Measurements from ENCODE around the gene NFASC. TPM values are rescaled to one million over a fixed set of nuclear protein-coding genes. Genes with fewer than 3 reads are reported as not detected.

The NFASC gene
- total RNA-seq, 1 donor from 2014 or later: 3.8 TPM

GRCh38 chr1:204888294-204888693 lies 17.6 kb downstream of the NFASC start:
- Mint-ChIP-seq H3K4me3 (ENCODE audit: unreplicated experiment) (no peak overlapping the region), H3K36me3 (ENCODE audit: low read depth, unreplicated experiment) (no peaks in the 10 kb centered on the region)
- DNase-seq (ENCODE audit: low spot score): no peak

GRCh38 chr1:204889681-204890383 lies 19.2 kb downstream of the NFASC start:
- TF ChIP-seq CTCF (IDR thresholded peaks at IDR 0.05; ENCODE audit: unreplicated experiment): no peak
- Mint-ChIP-seq H3K36me3 (ENCODE audit: low read depth, unreplicated experiment) (no peaks in the 10 kb centered on the region), H3K9me3 (ENCODE audit: unreplicated experiment) (no peaks in the 10 kb centered on the region), H3K4me3 (ENCODE audit: unreplicated experiment) (no peak overlapping the region), H3K27me3 (ENCODE audit: unreplicated experiment) (peaks cover 4% of the 10 kb centered on the region), H3K4me1 (ENCODE audit: unreplicated experiment) (peaks cover 9% of the 10 kb centered on the region), H3K27ac (ENCODE audit: unreplicated experiment) (no peak overlapping the region)
- DNase-seq (ENCODE audit: low spot score): no peak

More at GRCh38 chr1:204888294-204888693, 17.6 kb downstream of the NFASC start:
- H3K27me3 Mint-ChIP-seq (ENCODE audit: unreplicated experiment): peaks cover 4% of the 10 kb centered on the region
- H3K4me1 Mint-ChIP-seq (ENCODE audit: unreplicated experiment): peaks cover 9% of the 10 kb centered on the region
- H3K27ac Mint-ChIP-seq (ENCODE audit: unreplicated experiment): no peak overlapping the region
- H3K9me3 Mint-ChIP-seq (ENCODE audit: unreplicated experiment): no peaks in the 10 kb centered on the region
- TF ChIP-seq CTCF (IDR thresholded peaks at IDR 0.05; ENCODE audit: unreplicated experiment): no peak

- H3K27ac Mint-ChIP-seq (ENCODE audit: unreplicated experiment): no peak overlapping the region
- peaks cover 17% of the 10 kb centered on the region for H3K4me1 Mint-ChIP-seq (ENCODE audit: unreplicated experiment)
- H3K9me3 Mint-ChIP-seq (ENCODE audit: unreplicated experiment): no peaks in the 10 kb centered on the region
- no peaks in the 10 kb centered on the region for H3K36me3 Mint-ChIP-seq (ENCODE audit: low read depth, unreplicated experiment)
- no peak for DNase-seq (ENCODE audit: low spot score)
- H3K27me3 Mint-ChIP-seq (ENCODE audit: unreplicated experiment): peaks cover 5% of the 10 kb centered on the region
- TF ChIP-seq CTCF (IDR thresholded peaks at IDR 0.05; ENCODE audit: unreplicated experiment): no peak
- H3K4me3 Mint-ChIP-seq (ENCODE audit: unreplicated experiment): no peak overlapping the region
Measured at GRCh38 chr1:204891860-204892259, 21.2 kb downstream of the NFASC start.

GRCh38 chr1:204894031-204894430 lies 23.4 kb downstream of the NFASC start:
- no peaks in the 10 kb centered on the region for H3K36me3 Mint-ChIP-seq (ENCODE audit: low read depth, unreplicated experiment)
- H3K9me3 Mint-ChIP-seq (ENCODE audit: unreplicated experiment): no peaks in the 10 kb centered on the region
- H3K4me3 Mint-ChIP-seq (ENCODE audit: unreplicated experiment): no peak overlapping the region
- no peak overlapping the region for H3K27ac Mint-ChIP-seq (ENCODE audit: unreplicated experiment)
- peaks cover 5% of the 10 kb centered on the region for H3K27me3 Mint-ChIP-seq (ENCODE audit: unreplicated experiment)
- H3K4me1 Mint-ChIP-seq (ENCODE audit: unreplicated experiment): peaks cover 20% of the 10 kb centered on the region
- DNase-seq (ENCODE audit: low spot score): no peak
- no peak for TF ChIP-seq CTCF (IDR thresholded peaks at IDR 0.05; ENCODE audit: unreplicated experiment)

- H3K27ac Mint-ChIP-seq (ENCODE audit: unreplicated experiment): no peak overlapping the region
- no peak for TF ChIP-seq CTCF (IDR thresholded peaks at IDR 0.05; ENCODE audit: unreplicated experiment)
- no peak overlapping the region for H3K4me3 Mint-ChIP-seq (ENCODE audit: unreplicated experiment)
- no peaks in the 10 kb centered on the region for H3K9me3 Mint-ChIP-seq (ENCODE audit: unreplicated experiment)
- no peaks in the 10 kb centered on the region for H3K36me3 Mint-ChIP-seq (ENCODE audit: low read depth, unreplicated experiment)
- peaks cover 17% of the 10 kb centered on the region for H3K4me1 Mint-ChIP-seq (ENCODE audit: unreplicated experiment)
- peaks cover 5% of the 10 kb centered on the region for H3K27me3 Mint-ChIP-seq (ENCODE audit: unreplicated experiment)
- DNase-seq (ENCODE audit: low spot score): no peak
Measured at GRCh38 chr1:204894606-204895005, 23.9 kb downstream of the NFASC start.

All from endothelial cell (in vitro differentiated cells).